H9 (cell line): ENCODE results near the gene MYO1F. TPM values are rescaled to one million over a fixed set of nuclear protein-coding genes. Genes with fewer than 3 reads are reported as not detected.

Source experiments
- DNase-seq: peaks from one replicate; pipeline ENCODE4 v3.0.0-alpha.2; 2017
- H2AFZ ChIP-seq: one replicate; pipeline ENCODE4 v1.6.1; 2013; ENCODE audit warnings: mild to moderate bottlenecking, low read length, control low read depth, moderate library complexity
- H2AK5ac ChIP-seq: 2 replicates; pipeline ENCODE4 v1.6.1; 2013; ENCODE audit warnings: low read length, control low read depth, mixed read lengths; ENCODE audit not compliant: insufficient read length
- H2BK120ac ChIP-seq: one replicate; pipeline ENCODE4 v1.6.1; 2013; ENCODE audit warnings: low read depth, mild to moderate bottlenecking, low read length, control low read depth, inconsistent platforms; ENCODE audit not compliant: poor library complexity, severe bottlenecking
- H2BK12ac ChIP-seq: 2 replicates; pipeline ENCODE4 v1.6.1; 2013; ENCODE audit warnings: low read length, control low read depth, mixed read lengths, low read depth; ENCODE audit not compliant: insufficient read length
- H2BK15ac ChIP-seq: 2 replicates; pipeline ENCODE4 v1.6.1; 2013; ENCODE audit warnings: low read depth, low read length, control low read depth
- H2BK20ac ChIP-seq: one replicate; pipeline ENCODE4 v1.6.1; 2013; ENCODE audit warnings: low read depth, mild to moderate bottlenecking, low read length, control low read depth, inconsistent platforms; ENCODE audit not compliant: poor library complexity, severe bottlenecking
- H2BK5ac ChIP-seq: 2 replicates; pipeline ENCODE4 v1.6.1; 2013; ENCODE audit warnings: low read length, control low read depth, mixed read lengths; ENCODE audit not compliant: insufficient read length
- H3K14ac ChIP-seq: 2 replicates; pipeline ENCODE4 v1.6.1; 2013; ENCODE audit warnings: low read length, control low read depth; ENCODE audit not compliant: insufficient read depth
- H3K18ac ChIP-seq: 2 replicates; pipeline ENCODE4 v1.6.1; 2013; ENCODE audit warnings: low read depth, mild to moderate bottlenecking, mixed read lengths, low read length, control low read depth; ENCODE audit not compliant: insufficient read length
- H3K23ac ChIP-seq: 2 replicates; pipeline ENCODE4 v1.6.1; 2013; ENCODE audit warnings: low read length, control low read depth, mixed read lengths, low read depth; ENCODE audit not compliant: insufficient read length
- H3K23me2 ChIP-seq: 2 replicates; pipeline ENCODE4 v1.6.1; 2013; ENCODE audit warnings: low read depth, mild to moderate bottlenecking, mixed read lengths, low read length, control low read depth; ENCODE audit not compliant: insufficient read length, poor library complexity, severe bottlenecking
- H3K27ac ChIP-seq: 2 replicates; pipeline ENCODE4 v1.5.1; 2013; ENCODE audit warnings: low read length, control low read depth, mixed read lengths, low read depth; ENCODE audit not compliant: insufficient read length
- H3K27me3 ChIP-seq: 2 replicates; pipeline ENCODE4 v1.6.1; 2013; ENCODE audit warnings: low read length, control low read depth, inconsistent platforms; ENCODE audit not compliant: insufficient read depth
- H3K4ac ChIP-seq: 2 replicates; pipeline ENCODE4 v1.6.1; 2013; ENCODE audit warnings: low read depth, mild to moderate bottlenecking, control low read depth, inconsistent platforms, low read length, moderate library complexity
- H3K4me1 ChIP-seq: 2 replicates; pipeline ENCODE4 v1.6.1; 2013; ENCODE audit warnings: low read length, control low read depth, inconsistent platforms; ENCODE audit not compliant: insufficient read depth
- H3K4me2 ChIP-seq: 2 replicates; pipeline ENCODE4 v1.6.1; 2013; ENCODE audit warnings: low read length, control low read depth, mixed read lengths; ENCODE audit not compliant: insufficient read length, insufficient read depth
- H3K56ac ChIP-seq: 2 replicates; pipeline ENCODE4 v1.6.1; 2013; ENCODE audit warnings: low read depth, mild to moderate bottlenecking, mixed read lengths, low read length, control low read depth; ENCODE audit not compliant: insufficient read length
- H3K79me1 ChIP-seq: 2 replicates; pipeline ENCODE4 v1.6.1; 2013; ENCODE audit warnings: low read depth, mild to moderate bottlenecking, moderate library complexity, low read length, control low read depth, inconsistent platforms; ENCODE audit not compliant: insufficient read depth, poor library complexity, severe bottlenecking
- H3K79me2 ChIP-seq: 2 replicates; pipeline ENCODE4 v1.6.1; 2013; ENCODE audit warnings: low read length, control low read depth, inconsistent platforms; ENCODE audit not compliant: insufficient read depth
- H3K9ac ChIP-seq: 2 replicates; pipeline ENCODE4 v1.6.1; 2013; ENCODE audit warnings: low read length, control low read depth, mixed read lengths; ENCODE audit not compliant: insufficient read length; ENCODE audit errors: extremely low read depth
- H3K9me3 ChIP-seq: one replicate; pipeline ENCODE4 v1.6.1; 2013; ENCODE audit warnings: low read depth, low read length, inconsistent platforms; ENCODE audit not compliant: control insufficient read depth
- H3T11ph ChIP-seq: one replicate; pipeline ENCODE4 v1.6.1; 2013; ENCODE audit warnings: mild to moderate bottlenecking, low read length, control low read depth, inconsistent platforms
- H4K20me1 ChIP-seq: one replicate; pipeline ENCODE4 v1.6.1; 2013; ENCODE audit not compliant: control insufficient read depth, insufficient read length, insufficient read depth
- H4K5ac ChIP-seq: 2 replicates; pipeline ENCODE4 v1.6.1; 2013; ENCODE audit warnings: low read depth, mild to moderate bottlenecking, mixed read lengths, low read length, control low read depth; ENCODE audit not compliant: insufficient read length
- H4K8ac ChIP-seq: replicated peaks from 2 replicates; pipeline ENCODE4 v1.6.1; 2013; ENCODE audit warnings: low read length, control low read depth, mixed read lengths, low read depth; ENCODE audit not compliant: insufficient read length
- H4K91ac ChIP-seq: 2 replicates; pipeline ENCODE4 v1.6.1; 2013; ENCODE audit warnings: low read depth, mild to moderate bottlenecking, moderate library complexity, mixed read lengths, low read length, control low read depth; ENCODE audit not compliant: insufficient read length
- H3K27ac Mint-ChIP-seq, 3 experiments: 2 replicates in 2 of 3; 3 replicates in 1 of 3; pipeline ENCODE4 v1.8.0; 2020 to 2021; ENCODE audit warnings: mixed read lengths in 3 of 3, mild to moderate bottlenecking in 1 of 3, moderate library complexity in 1 of 3
- H3K27me3 Mint-ChIP-seq: 2 replicates; pipeline ENCODE4 v1.8.0; 2021; ENCODE audit warnings: low read depth, mild to moderate bottlenecking, moderate library complexity, mixed read lengths
- H3K36me3 Mint-ChIP-seq, 3 experiments: 2 replicates in 2 of 3; 3 replicates in 1 of 3; pipeline ENCODE4 v1.8.0; 2020 to 2021; ENCODE audit warnings: low read depth in 3 of 3, mixed read lengths in 3 of 3; ENCODE audit not compliant: insufficient read depth in 1 of 3
- H3K4me1 Mint-ChIP-seq, 2 experiments: 2 replicates each; pipeline ENCODE4 v1.8.0; 2020; ENCODE audit warnings: mixed read lengths in 2 of 2
- H3K4me3 Mint-ChIP-seq, 2 experiments: 2 replicates in 1 of 2; 3 replicates in 1 of 2; pipeline ENCODE4 v1.8.0; 2020 to 2021; ENCODE audit warnings: mild to moderate bottlenecking in 2 of 2, mixed read lengths in 2 of 2, moderate library complexity in 1 of 2
- H3K9me3 Mint-ChIP-seq, 2 experiments: 2 replicates in 1 of 2; 3 replicates in 1 of 2; pipeline ENCODE4 v1.8.0; 2020; ENCODE audit warnings: mild to moderate bottlenecking in 2 of 2, mixed read lengths in 2 of 2, moderate library complexity in 1 of 2
- CTCF ChIP-seq: fragments of 200-600 bp; sonication (generic); conservative IDR thresholded peaks from 3 replicates; pipeline ENCODE4 v1.8.0; 2021; ENCODE audit warnings: antibody characterized with exemption, mild to moderate bottlenecking
- WGBS: extraction: QIAGEN DNeasy Blood & Tissue Kit; methylation state at CpG from one replicate; pipeline ENCODE4 v1.1.7; 2013; ENCODE audit warnings: missing lambda C conversion rate, low lambda C conversion rate, mixed read lengths; ENCODE audit not compliant: insufficient read length; ENCODE audit errors: extremely low coverage; 5-methylcytosine and 5-hydroxymethylcytosine counted together
- total RNA-seq: library from RNA; stranded (reverse); gene quantifications from 2 replicates; pipeline ENCODE4 v1.2.1, GENCODE V29; 2021

The MYO1F gene
- total RNA-seq, 1 experiment from 2014 or later, result 1.0 TPM

- Histone ChIP-seq H2BK15ac (no peak overlapping the region), H2BK20ac (no peak overlapping the region), H3K23ac (no peak overlapping the region), H4K8ac (no peak overlapping the region), H2BK5ac (no peak overlapping the region), H3K9me3 (no peaks in the 10 kb centered on the region), H3T11ph (no peak overlapping the region), H2BK120ac (no peak overlapping the region), H4K5ac (no peak overlapping the region), H3K4me1 (no peaks in the 10 kb centered on the region), H3K27me3 (no peaks in the 10 kb centered on the region), H2BK12ac (no peak overlapping the region), H3K23me2 (no peaks in the 10 kb centered on the region), H3K79me2 (no peaks in the 10 kb centered on the region), H3K79me1 (no peaks in the 10 kb centered on the region), H4K20me1 (no peaks in the 10 kb centered on the region), H3K9ac (no peak overlapping the region), H3K14ac (no peak overlapping the region), H4K91ac (no peak overlapping the region), H2AFZ (no peak overlapping the region), H3K56ac (no peak overlapping the region), H3K18ac (no peak overlapping the region), H3K27ac (no peak overlapping the region), H3K4me2 (no peak overlapping the region), H3K4ac (no peak overlapping the region), H2AK5ac (no peak overlapping the region)
- H3K4me1 Mint-ChIP-seq, result peaks cover 9 to 23% of the 10 kb centered on the region in 2 experiments
- no peak overlapping the region for H3K27ac Mint-ChIP-seq
- TF ChIP-seq CTCF, result no peak
- H3K4me3 Mint-ChIP-seq, result no peak overlapping the region
- no CpG with 5 or more reads among the region's 22 CpGs for WGBS
- H3K9me3 Mint-ChIP-seq, result no peaks in the 10 kb centered on the region
- no peaks in the 10 kb centered on the region; a peak in 1 of 7 replicates for H3K36me3 Mint-ChIP-seq
- H3K27me3 Mint-ChIP-seq, result no peaks in the 10 kb centered on the region
- no peak for DNase-seq
These were observed 78.9 kb downstream of the MYO1F start for GRCh38 chr19:8498295-8498694.
